Transverse colon (tissue), 4 donors: ENCODE results near the gene PLCL2.

Source experiments
- EP300 ChIP-seq: sonication (generic); formaldehyde crosslinking; IDR thresholded peaks from one replicate; pipeline ENCODE4 v1.6.1; 2017; ENCODE audit warnings: antibody characterized with exemption, low read depth
- POLR2A ChIP-seq: fragments of 450-650 bp; IDR thresholded peaks from one replicate; pipeline ENCODE4 v1.6.1; 2016; ENCODE audit warnings: antibody characterized with exemption, mild to moderate bottlenecking, moderate library complexity
- POLR2AphosphoS5 ChIP-seq, 3 donors: sonication (generic); formaldehyde crosslinking; IDR thresholded peaks; one replicate each; pipeline ENCODE4 v1.6.1; 2016; ENCODE audit warnings: antibody characterized with exemption in 3 of 3
- TF ChIP-seq, protein P1 (sequence below), 5 experiments: fragments of 200-600 bp in 3 of 5; fragments of 450-650 bp in 2 of 5; sonication (generic) in 3 of 5; IDR thresholded peaks; 1 replicate in 2 of 5; 2 replicates in 3 of 5; pipeline ENCODE4 v1.5.1; 2016 to 2017; ENCODE audit warnings: antibody characterized with exemption in 5 of 5, inconsistent platforms in 3 of 5, mild to moderate bottlenecking in 2 of 5, moderate library complexity in 1 of 5

DNA sequence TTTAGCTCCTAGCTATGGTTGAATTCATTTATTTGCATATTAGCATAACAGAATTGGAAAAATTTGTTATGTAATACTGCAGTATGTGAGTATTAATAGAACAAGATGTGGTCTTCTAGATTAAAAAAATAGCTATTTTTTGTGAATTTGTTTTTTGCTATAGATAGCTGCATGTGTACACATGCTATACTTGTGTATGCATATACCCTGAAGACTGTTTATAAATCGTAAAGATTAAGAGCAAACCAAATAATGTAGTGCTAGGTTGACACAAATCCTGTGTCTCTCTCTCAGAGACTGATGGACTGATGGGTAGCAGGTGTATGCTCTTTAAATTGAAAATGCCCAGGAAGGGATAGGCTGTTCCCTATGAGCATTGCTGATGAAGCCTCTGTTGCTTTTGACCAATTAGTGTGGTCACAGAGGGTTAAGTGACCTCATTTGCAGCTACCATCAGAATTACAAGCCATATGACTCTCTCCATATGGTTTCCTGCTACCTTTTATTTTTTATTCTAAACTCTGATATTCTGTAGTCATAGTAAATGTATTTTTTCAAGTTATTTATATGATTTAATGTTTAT lies 9.0 kb downstream of the PLCL2 start:
- TF ChIP-seq, protein P1, sequence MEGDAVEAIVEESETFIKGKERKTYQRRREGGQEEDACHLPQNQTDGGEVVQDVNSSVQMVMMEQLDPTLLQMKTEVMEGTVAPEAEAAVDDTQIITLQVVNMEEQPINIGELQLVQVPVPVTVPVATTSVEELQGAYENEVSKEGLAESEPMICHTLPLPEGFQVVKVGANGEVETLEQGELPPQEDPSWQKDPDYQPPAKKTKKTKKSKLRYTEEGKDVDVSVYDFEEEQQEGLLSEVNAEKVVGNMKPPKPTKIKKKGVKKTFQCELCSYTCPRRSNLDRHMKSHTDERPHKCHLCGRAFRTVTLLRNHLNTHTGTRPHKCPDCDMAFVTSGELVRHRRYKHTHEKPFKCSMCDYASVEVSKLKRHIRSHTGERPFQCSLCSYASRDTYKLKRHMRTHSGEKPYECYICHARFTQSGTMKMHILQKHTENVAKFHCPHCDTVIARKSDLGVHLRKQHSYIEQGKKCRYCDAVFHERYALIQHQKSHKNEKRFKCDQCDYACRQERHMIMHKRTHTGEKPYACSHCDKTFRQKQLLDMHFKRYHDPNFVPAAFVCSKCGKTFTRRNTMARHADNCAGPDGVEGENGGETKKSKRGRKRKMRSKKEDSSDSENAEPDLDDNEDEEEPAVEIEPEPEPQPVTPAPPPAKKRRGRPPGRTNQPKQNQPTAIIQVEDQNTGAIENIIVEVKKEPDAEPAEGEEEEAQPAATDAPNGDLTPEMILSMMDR (IDR thresholded peaks at IDR 0.05), result no peak
- TF ChIP-seq POLR2A (no peak), EP300 (no peak), POLR2AphosphoS5 (IDR thresholded peaks at IDR 0.05) (no peak)
